ENCODE results near the gene TBX3. TPM values are rescaled to one million over a fixed set of nuclear protein-coding genes. Genes with fewer than 3 reads are reported as not detected.

TBX3 gene
- total RNA-seq, 1 donor from 2014 or later, result not detected

DNA sequence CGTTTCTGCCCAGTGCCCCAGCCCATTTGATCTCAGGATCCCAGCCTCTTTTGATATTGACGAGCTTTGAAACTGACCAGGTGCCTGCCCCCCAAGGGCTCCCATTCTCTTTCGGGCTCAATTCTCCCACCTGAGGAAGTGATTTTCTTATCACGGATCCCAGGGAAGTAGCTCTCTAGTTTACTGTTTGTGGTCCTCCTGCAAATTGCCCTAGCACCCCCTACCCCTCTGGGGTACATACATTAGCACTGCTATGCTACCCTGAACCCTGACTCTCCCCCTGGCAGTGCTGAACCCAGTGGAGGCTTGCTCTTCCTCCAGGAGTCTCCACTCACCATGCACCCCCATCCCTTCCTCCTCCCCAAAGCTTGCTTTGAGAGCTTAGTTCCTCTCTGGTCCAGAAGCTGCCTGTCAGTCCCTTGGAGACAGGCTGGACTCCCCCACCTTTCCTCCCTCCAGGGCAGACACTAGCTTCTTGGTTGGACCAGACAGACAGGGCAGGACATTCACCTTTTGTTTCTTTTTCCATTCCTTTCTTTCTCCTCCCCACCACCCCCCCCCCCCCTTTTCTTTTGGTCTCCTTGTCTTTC, 4.4 kb upstream of the TBX3 start:
- Mint-ChIP-seq H3K36me3 (no peaks in the 10 kb centered on the region), H3K9me3 (peaks cover 7% of the 10 kb centered on the region), H3K27ac (no peak overlapping the region), H3K4me3 (no peak overlapping the region), H3K27me3 (ENCODE audit: insufficient read depth, low read depth) (peaks cover 94% of the 10 kb centered on the region), H3K4me1 (peaks cover 31% of the 10 kb centered on the region)
- peaks cover 94% of the 10 kb centered on the region for H4K20me1 ChIP-seq (ENCODE audit: low read depth)
- no peak overlapping the region for H3K4me3 ChIP-seq
- no peaks in the 10 kb centered on the region for H3K36me3 ChIP-seq
- peaks cover 99% of the 10 kb centered on the region for H3K27me3 ChIP-seq
- H3K4me1 ChIP-seq, result peaks cover 26% of the 10 kb centered on the region
- H3K9me3 ChIP-seq (ENCODE audit: low read depth), result no peaks in the 10 kb centered on the region
- peak; percentile 16 for DNase-seq (ENCODE audit: low spot score)
- no peaks in the 10 kb centered on the region for H3K79me2 ChIP-seq (ENCODE audit: low read depth)
- TF ChIP-seq, protein P1, sequence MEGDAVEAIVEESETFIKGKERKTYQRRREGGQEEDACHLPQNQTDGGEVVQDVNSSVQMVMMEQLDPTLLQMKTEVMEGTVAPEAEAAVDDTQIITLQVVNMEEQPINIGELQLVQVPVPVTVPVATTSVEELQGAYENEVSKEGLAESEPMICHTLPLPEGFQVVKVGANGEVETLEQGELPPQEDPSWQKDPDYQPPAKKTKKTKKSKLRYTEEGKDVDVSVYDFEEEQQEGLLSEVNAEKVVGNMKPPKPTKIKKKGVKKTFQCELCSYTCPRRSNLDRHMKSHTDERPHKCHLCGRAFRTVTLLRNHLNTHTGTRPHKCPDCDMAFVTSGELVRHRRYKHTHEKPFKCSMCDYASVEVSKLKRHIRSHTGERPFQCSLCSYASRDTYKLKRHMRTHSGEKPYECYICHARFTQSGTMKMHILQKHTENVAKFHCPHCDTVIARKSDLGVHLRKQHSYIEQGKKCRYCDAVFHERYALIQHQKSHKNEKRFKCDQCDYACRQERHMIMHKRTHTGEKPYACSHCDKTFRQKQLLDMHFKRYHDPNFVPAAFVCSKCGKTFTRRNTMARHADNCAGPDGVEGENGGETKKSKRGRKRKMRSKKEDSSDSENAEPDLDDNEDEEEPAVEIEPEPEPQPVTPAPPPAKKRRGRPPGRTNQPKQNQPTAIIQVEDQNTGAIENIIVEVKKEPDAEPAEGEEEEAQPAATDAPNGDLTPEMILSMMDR (IDR thresholded peaks at IDR 0.05), result no peak
- no peak for TF ChIP-seq EZH2phosphoT487 (IDR thresholded peaks at IDR 0.05)
- TF ChIP-seq EZH2 (IDR thresholded peaks at IDR 0.05), result no peak
- H2AFZ ChIP-seq (replicated peaks), result no peak overlapping the region
- no peak overlapping the region for H3K27ac ChIP-seq
- no peak overlapping the region for H3K9ac ChIP-seq
- H3F3A ChIP-seq (ENCODE audit: low read depth), result peaks cover 31% of the 10 kb centered on the region
- no peak overlapping the region for H3K4me2 ChIP-seq

DNA sequence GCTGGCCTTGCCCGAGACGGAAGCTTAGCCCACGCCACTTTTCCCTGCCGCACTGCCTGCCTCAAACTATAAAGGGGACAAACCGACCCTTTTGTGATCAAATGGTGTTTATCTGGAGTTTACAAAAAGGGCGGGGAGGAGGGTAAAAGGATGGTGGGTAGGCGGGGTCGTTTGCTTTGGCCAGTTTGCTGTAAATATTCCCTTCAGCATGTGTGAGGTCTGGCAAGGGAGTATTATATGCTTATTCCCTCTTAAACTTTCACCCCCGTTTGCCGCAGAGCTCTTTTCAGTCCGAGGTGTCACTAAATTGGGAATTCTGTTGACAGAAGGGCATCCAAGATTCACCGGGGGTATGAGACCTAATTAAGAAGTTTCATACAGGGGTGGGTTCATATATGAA, 3.8 kb upstream of the TBX3 start:
- no peak overlapping the region for H3K4me3 Mint-ChIP-seq
- Histone ChIP-seq H3K4me3 (no peak overlapping the region), H3K27ac (no peak overlapping the region), H3K36me3 (no peaks in the 10 kb centered on the region), H3K4me2 (no peak overlapping the region), H2AFZ (replicated peaks) (no peak overlapping the region), H3K9me3 (ENCODE audit: low read depth) (no peaks in the 10 kb centered on the region), H3K9ac (no peak overlapping the region), H3K27me3 (peaks cover 99% of the 10 kb centered on the region), H3F3A (ENCODE audit: low read depth) (peaks cover 37% of the 10 kb centered on the region), H3K79me2 (ENCODE audit: low read depth) (no peaks in the 10 kb centered on the region), H4K20me1 (ENCODE audit: low read depth) (peaks cover 94% of the 10 kb centered on the region), H3K4me1 (peaks cover 32% of the 10 kb centered on the region)
- H3K36me3 Mint-ChIP-seq, result no peaks in the 10 kb centered on the region
- H3K4me1 Mint-ChIP-seq, result peaks cover 35% of the 10 kb centered on the region
- no peak overlapping the region for H3K27ac Mint-ChIP-seq
- H3K27me3 Mint-ChIP-seq (ENCODE audit: insufficient read depth, low read depth), result peaks cover 94% of the 10 kb centered on the region
- peaks cover 7% of the 10 kb centered on the region for H3K9me3 Mint-ChIP-seq
- no peak for TF ChIP-seq EZH2phosphoT487 (IDR thresholded peaks at IDR 0.05)
- TF ChIP-seq, protein P1 (IDR thresholded peaks at IDR 0.05), result no peak
- no peak for TF ChIP-seq EZH2 (IDR thresholded peaks at IDR 0.05)
- DNase-seq (ENCODE audit: low spot score), result peak; percentile 32

DNA sequence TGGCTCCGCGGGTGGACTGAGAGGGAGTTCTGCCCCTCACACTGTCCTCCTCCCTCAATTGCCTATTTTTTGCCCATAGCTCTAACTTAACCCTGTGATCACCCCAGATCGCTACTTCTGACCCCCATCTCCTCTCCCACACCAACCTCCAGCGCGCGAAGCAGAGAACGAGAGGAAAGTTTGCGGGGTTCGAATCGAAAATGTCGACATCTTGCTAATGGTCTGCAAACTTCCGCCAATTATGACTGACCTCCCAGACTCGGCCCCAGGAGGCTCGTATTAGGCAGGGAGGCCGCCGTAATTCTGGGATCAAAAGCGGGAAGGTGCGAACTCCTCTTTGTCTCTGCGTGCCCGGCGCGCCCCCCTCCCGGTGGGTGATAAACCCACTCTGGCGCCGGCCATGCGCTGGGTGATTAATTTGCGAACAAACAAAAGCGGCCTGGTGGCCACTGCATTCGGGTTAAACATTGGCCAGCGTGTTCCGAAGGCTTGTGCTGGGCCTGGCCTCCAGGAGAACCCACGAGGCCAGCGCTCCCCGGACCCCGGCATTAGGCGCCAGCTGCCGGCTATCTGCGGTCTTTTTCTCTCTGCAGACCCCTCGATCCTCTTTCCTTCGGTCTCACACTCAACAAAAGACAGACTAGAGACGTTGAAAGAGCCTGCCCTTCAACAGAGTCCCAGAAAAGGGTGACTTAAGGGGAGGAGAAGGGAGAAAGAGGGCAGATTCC, 3.0 kb upstream of the TBX3 start:
- H3K4me3 ChIP-seq, result no peak overlapping the region
- H3K27me3 Mint-ChIP-seq (ENCODE audit: insufficient read depth, low read depth), result peaks cover 94% of the 10 kb centered on the region

More for the DNA sequence above, 3.0 kb upstream of the TBX3 start:
- no peaks in the 10 kb centered on the region for H3K9me3 ChIP-seq (ENCODE audit: low read depth)
- no peak overlapping the region for H2AFZ ChIP-seq (replicated peaks)
- peak overlapping the region; percentile 30 for H3K4me2 ChIP-seq
- Mint-ChIP-seq H3K36me3 (no peaks in the 10 kb centered on the region), H3K4me3 (peak overlapping the region; percentile 48), H3K4me1 (peaks cover 37% of the 10 kb centered on the region), H3K27ac (no peak overlapping the region), H3K9me3 (peaks cover 7% of the 10 kb centered on the region)
- TF ChIP-seq EZH2phosphoT487 (IDR thresholded peaks at IDR 0.05), result peak; percentile 89
- TF ChIP-seq EZH2 (IDR thresholded peaks at IDR 0.05), result peak; percentile 98
- TF ChIP-seq, protein P1 (IDR thresholded peaks at IDR 0.05), result no peak
- H4K20me1 ChIP-seq (ENCODE audit: low read depth), result peaks cover 95% of the 10 kb centered on the region
- no peak overlapping the region for H3K27ac ChIP-seq
- H3K36me3 ChIP-seq, result no peaks in the 10 kb centered on the region
- no peak overlapping the region for H3K9ac ChIP-seq
- DNase-seq (ENCODE audit: low spot score), result peak; percentile 69
- H3K27me3 ChIP-seq, result peaks cover 99% of the 10 kb centered on the region
- H3K4me1 ChIP-seq, result peaks cover 34% of the 10 kb centered on the region
- peaks cover 46% of the 10 kb centered on the region for H3F3A ChIP-seq (ENCODE audit: low read depth)
- no peaks in the 10 kb centered on the region for H3K79me2 ChIP-seq (ENCODE audit: low read depth)
